DOHH2 (cell line): ENCODE data around the gene ZFP1.

Experiments
- H3F3A ChIP-seq: fragments of 200-600 bp; sonication (generic), shearing (Covaris generic); 2 replicates; pipeline ENCODE4 v1.6.0; 2016; ENCODE audit warnings: antibody characterized with exemption, mild to moderate bottlenecking; ENCODE audit not compliant: control insufficient read depth, insufficient read depth
- H3K27ac ChIP-seq: fragments of 200-600 bp; sonication (generic); 2 replicates; pipeline ENCODE4 v1.5.1; 2014; ENCODE audit warnings: low read depth, mild to moderate bottlenecking, low read length, moderate library complexity
- H3K27me3 ChIP-seq: fragments of 200-600 bp; sonication (generic); 2 replicates; pipeline ENCODE4 v1.6.1; 2014; ENCODE audit warnings: mild to moderate bottlenecking, low read length, mixed read lengths; ENCODE audit not compliant: control insufficient read depth
- H3K36me3 ChIP-seq: fragments of 200-600 bp; sonication (generic); 2 replicates; pipeline ENCODE4 v1.6.1; 2014; ENCODE audit warnings: mild to moderate bottlenecking, low read length, moderate library complexity, mixed read lengths; ENCODE audit not compliant: control insufficient read depth
- H3K4me1 ChIP-seq: fragments of 200-600 bp; sonication (generic); 2 replicates; pipeline ENCODE4 v1.6.1; 2014; ENCODE audit warnings: mild to moderate bottlenecking, low read length, mixed read lengths; ENCODE audit not compliant: control insufficient read depth
- H3K4me2 ChIP-seq: fragments of 200-600 bp; sonication (generic); 2 replicates; pipeline ENCODE4 v1.6.0; 2014; ENCODE audit warnings: mild to moderate bottlenecking, low read length, moderate library complexity
- H3K4me3 ChIP-seq: fragments of 200-600 bp; sonication (generic); 2 replicates; pipeline ENCODE4 v1.5.1; 2014; ENCODE audit warnings: mild to moderate bottlenecking, low read length, mixed read lengths
- H3K79me2 ChIP-seq: fragments of 200-600 bp; sonication (generic); 2 replicates; pipeline ENCODE4 v1.6.1; 2014; ENCODE audit warnings: mild to moderate bottlenecking, low read length, mixed read lengths; ENCODE audit not compliant: control insufficient read depth
- H3K9me2 ChIP-seq: fragments of 200-600 bp; sonication (generic); replicated peaks from 2 replicates; pipeline ENCODE4 v1.6.1; 2014; ENCODE audit warnings: mild to moderate bottlenecking, low read length, mixed read lengths; ENCODE audit not compliant: control insufficient read depth
- H3K9me3 ChIP-seq: fragments of 200-600 bp; sonication (generic); 2 replicates; pipeline ENCODE4 v1.6.1; 2014; ENCODE audit warnings: antibody characterized with exemption, low read length, mixed read lengths; ENCODE audit not compliant: control insufficient read depth, insufficient read depth
- H4K20me1 ChIP-seq: fragments of 200-600 bp; sonication (generic); 2 replicates; pipeline ENCODE4 v1.6.0; 2014; ENCODE audit warnings: low read depth, mild to moderate bottlenecking, antibody characterized with exemption, low read length, moderate library complexity; ENCODE audit not compliant: control insufficient read depth, insufficient read depth
- CTCF ChIP-seq: fragments of 200-600 bp; sonication (generic); IDR thresholded peaks from one replicate; pipeline ENCODE4 v1.5.1; 2014; ENCODE audit warnings: antibody characterized with exemption, mild to moderate bottlenecking, low read depth, low read length; ENCODE audit not compliant: poor library complexity, severe bottlenecking
- EZH2phosphoT487 ChIP-seq: fragments of 200-600 bp; sonication (generic); IDR thresholded peaks from 2 replicates; pipeline ENCODE4 v1.6.1; 2017; ENCODE audit warnings: borderline replicate concordance, mild to moderate bottlenecking, antibody characterized with exemption, low read length, moderate library complexity, mixed read lengths

Gene ZFP1

GRCh38 chr16:75216127-75216526, 67.8 kb downstream of the ZFP1 start:
- Histone ChIP-seq H3F3A (no peaks in the 10 kb centered on the region), H3K9me3 (no peaks in the 10 kb centered on the region), H3K9me2 (no peaks in the 10 kb centered on the region), H3K4me2 (no peak overlapping the region), H3K4me1 (no peaks in the 10 kb centered on the region), H3K27ac (no peak overlapping the region), H3K27me3 (no peaks in the 10 kb centered on the region), H3K36me3 (no peaks in the 10 kb centered on the region), H3K79me2 (no peaks in the 10 kb centered on the region), H3K4me3 (no peak overlapping the region), H4K20me1 (no peaks in the 10 kb centered on the region)
- TF ChIP-seq EZH2phosphoT487 (no peak), CTCF (no peak)

GRCh38 chr16:75216576-75216975, 68.3 kb downstream of the ZFP1 start:
- no peaks in the 10 kb centered on the region for H3F3A ChIP-seq
- no peaks in the 10 kb centered on the region for H3K36me3 ChIP-seq
- no peaks in the 10 kb centered on the region for H4K20me1 ChIP-seq
- TF ChIP-seq EZH2phosphoT487 (no peak), CTCF (no peak)
- H3K4me2 ChIP-seq, result no peak overlapping the region
- H3K4me1 ChIP-seq, result no peaks in the 10 kb centered on the region
- no peaks in the 10 kb centered on the region for H3K27me3 ChIP-seq
- no peaks in the 10 kb centered on the region for H3K9me3 ChIP-seq
- H3K9me2 ChIP-seq, result no peaks in the 10 kb centered on the region
- no peaks in the 10 kb centered on the region for H3K79me2 ChIP-seq
- no peak overlapping the region for H3K4me3 ChIP-seq
- H3K27ac ChIP-seq, result no peak overlapping the region

GRCh38 chr16:75217389-75217851, 69.1 kb downstream of the ZFP1 start:
- Histone ChIP-seq H3F3A (no peaks in the 10 kb centered on the region), H3K36me3 (no peaks in the 10 kb centered on the region), H3K79me2 (no peaks in the 10 kb centered on the region), H3K27ac (no peak overlapping the region), H3K4me3 (no peak overlapping the region), H3K4me2 (no peak overlapping the region), H3K27me3 (no peaks in the 10 kb centered on the region), H3K9me3 (no peaks in the 10 kb centered on the region), H3K9me2 (no peaks in the 10 kb centered on the region), H4K20me1 (no peaks in the 10 kb centered on the region), H3K4me1 (no peaks in the 10 kb centered on the region)
- no peak for TF ChIP-seq CTCF
- no peak for TF ChIP-seq EZH2phosphoT487
